Measurements from ENCODE around the gene CHMP2B. TPM values are rescaled to one million over a fixed set of nuclear protein-coding genes. Genes with fewer than 3 reads are reported as not detected.

The CHMP2B gene
- total RNA-seq, 1 experiment from 2014 or later, result 39.3 TPM

- no peak overlapping the region for H2AFZ ChIP-seq (ENCODE audit: low read length)
- H2BK5ac ChIP-seq (ENCODE audit: insufficient read length, low read length), result no peak overlapping the region
- no CpG with 5 or more reads among the region's 1 CpG for WGBS (ENCODE audit: extremely low coverage, insufficient read length, low lambda C conversion rate)
These were observed 2.0 kb downstream of the CHMP2B start for GRCh38 chr3:87229113-87229512.

More at GRCh38 chr3:87229113-87229512, 2.0 kb downstream of the CHMP2B start:
- Histone ChIP-seq H2AK5ac (ENCODE audit: insufficient read length, low read length) (no peak overlapping the region), H3K4me2 (ENCODE audit: insufficient read depth, insufficient read length, low read length) (no peak overlapping the region), H2BK120ac (ENCODE audit: low read depth, low read length, poor library complexity, severe bottlenecking) (no peak overlapping the region), H3K9me3 (ENCODE audit: control insufficient read depth, low read depth, low read length) (no peaks in the 10 kb centered on the region), H3K4me1 (ENCODE audit: insufficient read depth, low read length) (no peaks in the 10 kb centered on the region), H3K79me1 (ENCODE audit: insufficient read depth, low read depth, low read length, poor library complexity, severe bottlenecking) (no peaks in the 10 kb centered on the region), H3K79me2 (ENCODE audit: insufficient read depth, low read length) (peaks cover 16% of the 10 kb centered on the region), H3T11ph (ENCODE audit: low read length) (no peak overlapping the region), H2BK12ac (ENCODE audit: insufficient read length, low read depth, low read length) (no peak overlapping the region), H3K27me3 (ENCODE audit: insufficient read depth, low read length) (no peaks in the 10 kb centered on the region), H3K23me2 (ENCODE audit: insufficient read length, low read depth, low read length, poor library complexity, severe bottlenecking) (no peaks in the 10 kb centered on the region), H4K8ac (replicated peaks; ENCODE audit: insufficient read length, low read depth, low read length) (no peak overlapping the region), H3K27ac (ENCODE audit: insufficient read length, low read depth, low read length) (no peak overlapping the region), H3K23ac (ENCODE audit: insufficient read length, low read depth, low read length) (no peak overlapping the region), H4K91ac (ENCODE audit: insufficient read length, low read depth, low read length) (no peak overlapping the region), H2BK20ac (ENCODE audit: low read depth, low read length, poor library complexity, severe bottlenecking) (no peak overlapping the region), H3K4ac (ENCODE audit: low read depth, low read length) (no peak overlapping the region), H4K5ac (ENCODE audit: insufficient read length, low read depth, low read length) (no peak overlapping the region), H3K56ac (ENCODE audit: insufficient read length, low read depth, low read length) (no peak overlapping the region), H3K14ac (ENCODE audit: insufficient read depth, low read length) (no peak overlapping the region), H3K9ac (ENCODE audit: extremely low read depth, insufficient read length, low read length) (no peak overlapping the region), H3K18ac (ENCODE audit: insufficient read length, low read depth, low read length) (no peak overlapping the region), H4K20me1 (ENCODE audit: control insufficient read depth, insufficient read depth, insufficient read length) (no peaks in the 10 kb centered on the region), H2BK15ac (ENCODE audit: low read depth, low read length) (no peak overlapping the region)
- peaks cover 36 to 41% of the 10 kb centered on the region in 2 experiments for H3K4me1 Mint-ChIP-seq
- TF ChIP-seq CTCF (conservative IDR thresholded peaks at IDR 0.05), result no peak
- H3K36me3 Mint-ChIP-seq (ENCODE audit: insufficient read depth in 1 of 3, low read depth in 3 of 3), result peaks cover 0 to 3% (median 0%) of the 10 kb centered on the region in 3 experiments; a peak in 4 of 7 replicates
- DNase-seq, result no peak
- peaks cover 4% of the 10 kb centered on the region for H3K27me3 Mint-ChIP-seq (ENCODE audit: low read depth)
- H3K27ac Mint-ChIP-seq, result no peak overlapping the region
- H3K9me3 Mint-ChIP-seq, result no peaks in the 10 kb centered on the region; a peak in 1 of 5 replicates
- peak overlapping the region; percentile 97 to 98; a peak in 4 of 5 replicates for H3K4me3 Mint-ChIP-seq
